Measurements from ENCODE around the gene PDSS2.

PDSS2 gene

DNA sequence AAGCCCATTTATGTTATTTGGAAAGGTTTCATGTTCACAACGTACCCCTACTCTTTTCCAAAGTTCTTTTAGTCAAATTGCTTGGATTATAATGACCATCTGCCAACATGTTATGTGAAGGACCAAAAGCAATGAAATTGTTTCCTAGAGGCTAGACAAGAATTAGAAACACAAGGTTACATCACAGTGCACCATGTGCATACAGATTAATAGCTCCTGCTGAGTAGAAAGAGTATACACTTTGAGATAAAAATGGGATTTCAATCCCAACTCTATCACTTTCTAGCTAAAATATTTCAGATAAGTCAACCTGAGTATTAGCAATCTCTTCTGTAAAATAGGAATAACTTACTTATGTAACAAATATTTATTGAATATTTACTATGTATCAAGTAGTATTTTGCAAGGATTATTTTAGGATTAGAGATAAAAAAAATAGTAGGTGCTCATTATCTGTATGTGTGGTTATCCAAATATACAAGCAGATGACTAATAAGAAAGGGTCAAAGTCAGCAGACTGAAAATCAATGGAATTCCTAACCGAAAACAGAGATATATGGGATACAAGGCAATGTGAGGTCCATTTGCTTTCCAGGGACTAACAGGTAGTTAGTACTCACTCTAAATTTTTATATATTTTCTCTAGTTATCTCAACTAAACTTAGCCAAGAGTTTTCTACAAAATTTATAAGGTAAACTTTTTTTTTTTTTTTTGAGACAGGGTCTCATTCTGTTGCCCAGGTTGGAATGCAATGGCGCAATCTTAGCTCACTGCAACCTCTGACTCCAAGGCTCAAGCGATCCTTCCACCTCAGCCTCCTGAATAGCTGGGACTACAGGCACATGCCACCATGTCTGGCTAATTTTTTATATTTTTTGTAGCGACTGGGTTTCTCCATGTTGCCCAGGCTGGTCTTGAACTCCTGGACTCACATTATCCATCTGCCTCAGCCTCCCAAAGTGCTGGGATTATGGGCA lies 127.7 kb downstream of the PDSS2 start:
- H3K27ac ChIP-seq (ENCODE audit: low read length), result 0 out of 2 replicates have a peak overlapping the region, but pooled peaks have one; percentile 7
- peaks cover 19% of the 10 kb centered on the region for H3K4me1 ChIP-seq (ENCODE audit: insufficient read depth, low read length)
- no peaks in the 10 kb centered on the region for H4K20me1 ChIP-seq (ENCODE audit: insufficient read depth, low read length)
- H3K9ac ChIP-seq (ENCODE audit: low read depth, low read length), result no peak overlapping the region
- no peaks in the 10 kb centered on the region for H3K27me3 ChIP-seq (ENCODE audit: insufficient read depth, low read length, poor library complexity)
- H3K79me2 ChIP-seq (ENCODE audit: insufficient read depth, low read length), result no peaks in the 10 kb centered on the region
- TF ChIP-seq, protein P1, sequence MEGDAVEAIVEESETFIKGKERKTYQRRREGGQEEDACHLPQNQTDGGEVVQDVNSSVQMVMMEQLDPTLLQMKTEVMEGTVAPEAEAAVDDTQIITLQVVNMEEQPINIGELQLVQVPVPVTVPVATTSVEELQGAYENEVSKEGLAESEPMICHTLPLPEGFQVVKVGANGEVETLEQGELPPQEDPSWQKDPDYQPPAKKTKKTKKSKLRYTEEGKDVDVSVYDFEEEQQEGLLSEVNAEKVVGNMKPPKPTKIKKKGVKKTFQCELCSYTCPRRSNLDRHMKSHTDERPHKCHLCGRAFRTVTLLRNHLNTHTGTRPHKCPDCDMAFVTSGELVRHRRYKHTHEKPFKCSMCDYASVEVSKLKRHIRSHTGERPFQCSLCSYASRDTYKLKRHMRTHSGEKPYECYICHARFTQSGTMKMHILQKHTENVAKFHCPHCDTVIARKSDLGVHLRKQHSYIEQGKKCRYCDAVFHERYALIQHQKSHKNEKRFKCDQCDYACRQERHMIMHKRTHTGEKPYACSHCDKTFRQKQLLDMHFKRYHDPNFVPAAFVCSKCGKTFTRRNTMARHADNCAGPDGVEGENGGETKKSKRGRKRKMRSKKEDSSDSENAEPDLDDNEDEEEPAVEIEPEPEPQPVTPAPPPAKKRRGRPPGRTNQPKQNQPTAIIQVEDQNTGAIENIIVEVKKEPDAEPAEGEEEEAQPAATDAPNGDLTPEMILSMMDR (IDR thresholded peaks at IDR 0.05; ENCODE audit: borderline replicate concordance, extremely low read depth, low read length, poor library complexity, severe bottlenecking), result no peak
- no peak for TF ChIP-seq EZH2 (IDR thresholded peaks at IDR 0.05; ENCODE audit: borderline replicate concordance, low read depth, low read length, severe bottlenecking)
- H3K36me3 ChIP-seq (ENCODE audit: insufficient read depth, low read length), result no peaks in the 10 kb centered on the region; the same call in 1 of the 2 replicates
- H3K9me3 ChIP-seq (ENCODE audit: insufficient read depth, low read length, severe bottlenecking), result no peaks in the 10 kb centered on the region
- no peak for DNase-seq
- ATAC-seq (ENCODE audit: insufficient read depth, low read depth), result no peak
- H2AFZ ChIP-seq (ENCODE audit: low read depth, low read length), result no peak overlapping the region
- H3K4me2 ChIP-seq (ENCODE audit: insufficient read depth, low read length), result no peak overlapping the region
- H3K4me3 ChIP-seq (ENCODE audit: low read depth in 1 of 2, low read length in 2 of 2), result no peak overlapping the region

DNA sequence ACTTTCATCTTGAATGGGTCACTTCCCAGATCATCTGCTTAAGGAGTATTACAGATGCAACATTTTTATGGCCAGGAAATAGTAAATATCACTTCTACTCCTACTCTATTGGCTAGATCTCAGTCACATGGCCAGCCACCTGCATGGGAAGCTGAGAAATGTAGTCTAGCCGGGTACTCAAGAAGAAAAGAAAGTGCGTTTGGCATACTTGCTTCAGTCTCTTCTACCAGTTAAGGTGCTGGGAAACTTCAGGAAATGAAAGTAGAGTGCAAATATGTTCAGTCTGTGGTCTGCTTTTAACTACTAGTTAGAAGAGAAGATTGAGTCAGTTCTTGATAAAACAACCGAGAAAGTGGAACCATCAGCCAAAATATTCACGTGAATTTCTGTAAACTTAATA lies 129.2 kb downstream of the PDSS2 start:
- Histone ChIP-seq H3K9ac (ENCODE audit: low read depth, low read length) (no peak overlapping the region), H3K4me3 (ENCODE audit: low read depth in 1 of 2, low read length in 2 of 2) (no peak overlapping the region; a peak in 1 of 4 replicates), H3K4me2 (ENCODE audit: insufficient read depth, low read length) (peak overlapping the region; percentile 38; the same call in 1 of the 2 replicates), H3K79me2 (ENCODE audit: insufficient read depth, low read length) (no peaks in the 10 kb centered on the region), H3K27me3 (ENCODE audit: insufficient read depth, low read length, poor library complexity) (no peaks in the 10 kb centered on the region), H3K4me1 (ENCODE audit: insufficient read depth, low read length) (peaks cover 19% of the 10 kb centered on the region), H4K20me1 (ENCODE audit: insufficient read depth, low read length) (no peaks in the 10 kb centered on the region), H3K27ac (ENCODE audit: low read length) (peak overlapping the region; percentile 7), H3K9me3 (ENCODE audit: insufficient read depth, low read length, severe bottlenecking) (no peaks in the 10 kb centered on the region), H3K36me3 (ENCODE audit: insufficient read depth, low read length) (no peaks in the 10 kb centered on the region; the same call in 1 of the 2 replicates), H2AFZ (ENCODE audit: low read depth, low read length) (no peak overlapping the region)
- DNase-seq (peak; percentile 58), ATAC-seq (ENCODE audit: insufficient read depth, low read depth) (peak; percentile 96)
- TF ChIP-seq, protein P1 (IDR thresholded peaks at IDR 0.05; ENCODE audit: borderline replicate concordance, extremely low read depth, low read length, poor library complexity, severe bottlenecking), result no peak
- TF ChIP-seq EZH2 (IDR thresholded peaks at IDR 0.05; ENCODE audit: borderline replicate concordance, low read depth, low read length, severe bottlenecking), result no peak

DNA sequence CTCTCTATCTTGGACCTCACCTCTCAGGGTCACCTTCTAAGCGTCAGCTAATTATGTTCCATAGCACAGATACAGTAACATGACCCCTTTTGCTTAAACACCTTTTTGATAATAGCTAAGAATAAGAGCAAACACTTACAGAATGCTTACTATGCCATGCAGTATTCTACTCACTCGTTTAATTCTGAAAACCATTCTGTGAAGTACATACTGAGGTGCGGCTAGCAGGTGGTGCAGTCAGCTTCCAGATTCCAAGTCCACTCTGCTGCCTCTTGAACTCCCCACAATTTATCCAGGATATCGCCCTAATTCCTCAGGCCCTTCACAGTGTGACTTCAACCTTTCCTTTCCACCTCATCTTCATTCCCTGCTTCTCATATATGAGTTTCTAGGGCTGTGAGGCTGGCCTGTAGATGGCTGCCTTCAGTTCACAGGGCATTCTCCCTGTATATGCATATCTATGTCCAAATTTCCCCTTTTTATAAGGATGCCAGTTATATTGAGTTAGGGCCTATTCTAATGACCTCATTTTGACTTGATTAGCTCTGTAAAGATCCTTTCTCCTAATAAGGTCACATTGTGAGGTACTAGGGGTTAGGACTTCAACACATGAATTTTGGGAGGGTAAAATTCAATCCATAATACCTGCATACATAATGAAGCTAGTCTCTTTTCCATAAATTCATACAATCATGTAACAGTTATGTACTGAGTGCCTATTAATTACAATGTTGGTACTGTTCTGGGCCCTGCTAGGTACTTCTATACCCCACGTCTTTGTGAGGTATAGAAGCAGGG lies 130.1 kb downstream of the PDSS2 start:
- Histone ChIP-seq H3K27me3 (ENCODE audit: insufficient read depth, low read length, poor library complexity) (no peaks in the 10 kb centered on the region), H3K9me3 (ENCODE audit: insufficient read depth, low read length, severe bottlenecking) (no peaks in the 10 kb centered on the region), H3K4me2 (ENCODE audit: insufficient read depth, low read length) (no peak overlapping the region), H3K79me2 (ENCODE audit: insufficient read depth, low read length) (no peaks in the 10 kb centered on the region), H2AFZ (ENCODE audit: low read depth, low read length) (no peak overlapping the region), H3K4me1 (ENCODE audit: insufficient read depth, low read length) (peaks cover 19% of the 10 kb centered on the region), H4K20me1 (ENCODE audit: insufficient read depth, low read length) (no peaks in the 10 kb centered on the region), H3K36me3 (ENCODE audit: insufficient read depth, low read length) (no peaks in the 10 kb centered on the region), H3K4me3 (ENCODE audit: low read depth in 1 of 2, low read length in 2 of 2) (no peak overlapping the region), H3K27ac (ENCODE audit: low read length) (no peak overlapping the region), H3K9ac (ENCODE audit: low read depth, low read length) (no peak overlapping the region)
- TF ChIP-seq, protein P1 (IDR thresholded peaks at IDR 0.05; ENCODE audit: borderline replicate concordance, extremely low read depth, low read length, poor library complexity, severe bottlenecking), result no peak
- no peak for TF ChIP-seq EZH2 (IDR thresholded peaks at IDR 0.05; ENCODE audit: borderline replicate concordance, low read depth, low read length, severe bottlenecking)
- DNase-seq (no peak), ATAC-seq (ENCODE audit: insufficient read depth, low read depth) (no peak)
